Measurements from ENCODE around the gene GALNTL6. TPM values are rescaled to one million over a fixed set of nuclear protein-coding genes. Genes with fewer than 3 reads are reported as not detected.

The GALNTL6 gene
- total and polyA plus RNA-seq, 2 donors (not counting 1 experiment from before 2014, with no cell fraction given): 0.99 to 1.1 TPM

- ATAC-seq (ENCODE audit: low read depth) (no peak), DNase-seq (no peak)
- H2AFZ ChIP-seq (ENCODE audit: insufficient read depth, low read depth, low read length, poor library complexity, severe bottlenecking): no peak overlapping the region
- Mint-ChIP-seq H3K4me3 (no peak overlapping the region), H3K4me1 (no peaks in the 10 kb centered on the region), H3K27ac (no peak overlapping the region), H3K9me3 (ENCODE audit: insufficient read depth) (peaks cover 2% of the 10 kb centered on the region), H3K27me3 (no peaks in the 10 kb centered on the region)
- H3K79me2 ChIP-seq (ENCODE audit: control insufficient read depth, insufficient read depth, low read length): no peaks in the 10 kb centered on the region
- H3K27me3 ChIP-seq (replicated peaks in 1 of 4; ENCODE audit: control extremely low read depth in 1 of 4, control insufficient read depth in 3 of 4, insufficient read depth in 4 of 4, low read length in 3 of 4): no peaks in the 10 kb centered on the region
- peaks cover 0 to 9% (median 0%) of the 10 kb centered on the region in 3 donors for H3K9me3 ChIP-seq (ENCODE audit: control extremely low read depth in 1 of 3, control insufficient read depth in 2 of 3, insufficient read depth in 1 of 3, low read length in 2 of 3)
- CTCF ChIA-PET: no interaction called here
- no peaks in the 10 kb centered on the region for H4K20me1 ChIP-seq (ENCODE audit: control insufficient read depth, insufficient read depth, low read length, poor library complexity, severe bottlenecking)
- H3K4me1 ChIP-seq (ENCODE audit: control insufficient read depth in 2 of 2, insufficient read depth in 2 of 2, low read length in 2 of 2): no peaks in the 10 kb centered on the region
- POLR2A ChIA-PET: no interaction called here
- intact Hi-C loops (cut with micrococcal nuclease): no loop called here
- H3K9ac ChIP-seq (ENCODE audit: low read length): no peak overlapping the region
- H3K4me3 ChIP-seq (ENCODE audit: control extremely low read depth in 1 of 5, extremely low read depth in 1 of 5, insufficient read depth in 1 of 5, low read depth in 2 of 5, low read length in 4 of 5): no peak overlapping the region
- no peaks in the 10 kb centered on the region for H3K36me3 ChIP-seq (replicated peaks in 1 of 2; ENCODE audit: control extremely low read depth in 1 of 2, control insufficient read depth in 1 of 2, extremely low read depth in 1 of 2, insufficient read depth in 2 of 2, low read length in 1 of 2)
- WGBS (ENCODE audit: insufficient coverage): no CpG with 5 or more reads among the region's 3 CpGs
- no peak overlapping the region for H3K4me2 ChIP-seq (replicated peaks; ENCODE audit: low read depth, low read length, poor library complexity, severe bottlenecking)
- TF ChIP-seq, protein P1, sequence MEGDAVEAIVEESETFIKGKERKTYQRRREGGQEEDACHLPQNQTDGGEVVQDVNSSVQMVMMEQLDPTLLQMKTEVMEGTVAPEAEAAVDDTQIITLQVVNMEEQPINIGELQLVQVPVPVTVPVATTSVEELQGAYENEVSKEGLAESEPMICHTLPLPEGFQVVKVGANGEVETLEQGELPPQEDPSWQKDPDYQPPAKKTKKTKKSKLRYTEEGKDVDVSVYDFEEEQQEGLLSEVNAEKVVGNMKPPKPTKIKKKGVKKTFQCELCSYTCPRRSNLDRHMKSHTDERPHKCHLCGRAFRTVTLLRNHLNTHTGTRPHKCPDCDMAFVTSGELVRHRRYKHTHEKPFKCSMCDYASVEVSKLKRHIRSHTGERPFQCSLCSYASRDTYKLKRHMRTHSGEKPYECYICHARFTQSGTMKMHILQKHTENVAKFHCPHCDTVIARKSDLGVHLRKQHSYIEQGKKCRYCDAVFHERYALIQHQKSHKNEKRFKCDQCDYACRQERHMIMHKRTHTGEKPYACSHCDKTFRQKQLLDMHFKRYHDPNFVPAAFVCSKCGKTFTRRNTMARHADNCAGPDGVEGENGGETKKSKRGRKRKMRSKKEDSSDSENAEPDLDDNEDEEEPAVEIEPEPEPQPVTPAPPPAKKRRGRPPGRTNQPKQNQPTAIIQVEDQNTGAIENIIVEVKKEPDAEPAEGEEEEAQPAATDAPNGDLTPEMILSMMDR (IDR thresholded peaks at IDR 0.05): no peak
- no peak for TF ChIP-seq EZH2 (IDR thresholded peaks at IDR 0.05; ENCODE audit: borderline replicate concordance, insufficient read depth, low read depth, low read length, poor library complexity, severe bottlenecking)
- H3K27ac ChIP-seq (ENCODE audit: low read length in 2 of 2): no peak overlapping the region
Observed at GRCh38 chr4:172485007-172485406, 671.8 kb downstream of the GALNTL6 start.

GRCh38 chr4:172486531-172486930 is 673.3 kb downstream of the GALNTL6 start:
- Histone ChIP-seq H2AFZ (ENCODE audit: insufficient read depth, low read depth, low read length, poor library complexity, severe bottlenecking) (no peak overlapping the region), H3K79me2 (ENCODE audit: control insufficient read depth, insufficient read depth, low read length) (no peaks in the 10 kb centered on the region), H3K4me2 (replicated peaks; ENCODE audit: low read depth, low read length, poor library complexity, severe bottlenecking) (no peak overlapping the region), H4K20me1 (ENCODE audit: control insufficient read depth, insufficient read depth, low read length, poor library complexity, severe bottlenecking) (no peaks in the 10 kb centered on the region), H3K9ac (ENCODE audit: low read length) (no peak overlapping the region), H3K4me1 (ENCODE audit: control insufficient read depth in 2 of 2, insufficient read depth in 2 of 2, low read length in 2 of 2) (no peaks in the 10 kb centered on the region), H3K27me3 (replicated peaks in 1 of 4; ENCODE audit: control extremely low read depth in 1 of 4, control insufficient read depth in 3 of 4, insufficient read depth in 4 of 4, low read length in 3 of 4) (no peaks in the 10 kb centered on the region), H3K4me3 (ENCODE audit: control extremely low read depth in 1 of 5, extremely low read depth in 1 of 5, insufficient read depth in 1 of 5, low read depth in 2 of 5, low read length in 4 of 5) (no peak overlapping the region), H3K27ac (ENCODE audit: low read length in 2 of 2) (no peak overlapping the region), H3K9me3 (ENCODE audit: control extremely low read depth in 1 of 3, control insufficient read depth in 2 of 3, insufficient read depth in 1 of 3, low read length in 2 of 3) (peaks cover 0 to 8% (median 0%) of the 10 kb centered on the region in 3 donors), H3K36me3 (replicated peaks in 1 of 2; ENCODE audit: control extremely low read depth in 1 of 2, control insufficient read depth in 1 of 2, extremely low read depth in 1 of 2, insufficient read depth in 2 of 2, low read length in 1 of 2) (no peaks in the 10 kb centered on the region)
- CTCF ChIA-PET: no interaction called here
- H3K4me3 Mint-ChIP-seq: no peak overlapping the region
- no peak for DNase-seq
- intact Hi-C loops (cut with micrococcal nuclease): no loop called here
- H3K4me1 Mint-ChIP-seq: no peaks in the 10 kb centered on the region
- no peaks in the 10 kb centered on the region for H3K27me3 Mint-ChIP-seq
- TF ChIP-seq, protein P1 (IDR thresholded peaks at IDR 0.05): no peak
- TF ChIP-seq EZH2 (IDR thresholded peaks at IDR 0.05; ENCODE audit: borderline replicate concordance, insufficient read depth, low read depth, low read length, poor library complexity, severe bottlenecking): no peak
- WGBS (ENCODE audit: insufficient coverage): 100% methylated on average over 1 of the region's 2 CpGs
- peaks cover 2% of the 10 kb centered on the region for H3K9me3 Mint-ChIP-seq (ENCODE audit: insufficient read depth)
- ATAC-seq (ENCODE audit: low read depth): no peak
- no peak overlapping the region for H3K27ac Mint-ChIP-seq
- POLR2A ChIA-PET: no interaction called here
